HG03571 (cell line): ENCODE data around the gene PKIB.

Source experiments
- ATAC-seq: cut with Tn5 transposase; IDR thresholded peaks from one replicate; pipeline ENCODE4 v1.9.1; 2021; ENCODE audit not compliant: unreplicated experiment

The PKIB gene

GRCh38 chr6:122704066-122704465 is 93.9 kb downstream of the PKIB start:
- ATAC-seq, result no peak

DNA sequence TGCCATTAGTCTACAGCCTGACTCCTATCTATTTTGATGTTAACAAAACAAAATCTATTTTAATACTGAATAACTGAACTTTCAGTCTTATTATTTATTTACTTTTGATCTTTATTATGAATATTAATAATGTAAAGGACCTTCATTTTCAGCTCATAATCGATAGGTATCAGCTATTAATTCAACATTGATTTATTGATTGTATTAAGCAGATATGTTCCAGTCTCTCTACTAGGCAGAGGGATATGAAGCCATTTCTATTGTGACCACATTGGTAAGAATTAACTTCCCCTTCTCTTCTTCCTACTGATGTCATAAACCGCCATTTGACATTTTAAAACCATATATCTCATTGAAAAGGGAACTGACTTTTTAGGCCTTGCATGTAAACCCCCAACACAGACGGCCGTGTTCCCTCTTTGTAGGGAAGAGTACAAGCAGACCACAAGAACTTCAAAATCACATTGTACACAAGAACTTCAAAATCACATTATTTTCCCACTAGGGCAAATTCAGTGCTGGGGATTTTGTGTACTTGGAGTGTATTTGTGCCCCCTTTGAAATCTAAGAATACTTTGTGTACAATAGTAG is 99.8 kb downstream of the PKIB start:
- peak; percentile 79 for ATAC-seq

DNA sequence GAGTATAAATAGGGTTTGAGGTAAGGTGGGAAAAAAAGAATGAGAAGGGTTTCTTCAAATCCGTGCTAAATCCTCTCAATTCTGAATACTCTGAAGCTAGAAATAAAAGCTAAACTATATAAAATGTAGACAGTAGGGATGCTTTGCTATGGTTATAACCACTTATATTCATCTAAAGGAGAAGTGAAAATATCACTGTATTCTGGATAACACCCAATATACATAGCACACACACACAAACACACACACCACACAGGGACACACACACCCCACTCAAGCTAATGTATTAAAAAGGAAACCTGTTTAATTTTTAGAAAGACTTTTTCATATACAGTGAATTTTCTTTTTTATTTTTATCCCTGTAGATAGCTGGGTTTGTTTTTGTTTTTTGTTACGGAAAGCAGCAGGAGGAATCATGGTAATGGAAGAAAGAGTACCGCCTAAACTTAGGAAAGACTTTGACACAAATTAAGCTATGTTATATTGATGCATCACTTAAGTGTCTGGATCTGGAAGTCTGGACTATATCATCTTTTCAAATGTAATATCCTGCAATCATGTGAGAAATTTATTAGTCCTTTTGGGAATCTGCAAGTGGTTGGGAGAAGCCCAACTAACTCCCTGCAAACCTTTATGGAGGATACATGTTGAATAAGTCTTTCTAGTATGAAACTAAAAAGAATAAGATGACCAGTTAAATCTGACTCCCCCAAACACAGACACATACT is 100.9 kb downstream of the PKIB start:
- no peak for ATAC-seq

DNA sequence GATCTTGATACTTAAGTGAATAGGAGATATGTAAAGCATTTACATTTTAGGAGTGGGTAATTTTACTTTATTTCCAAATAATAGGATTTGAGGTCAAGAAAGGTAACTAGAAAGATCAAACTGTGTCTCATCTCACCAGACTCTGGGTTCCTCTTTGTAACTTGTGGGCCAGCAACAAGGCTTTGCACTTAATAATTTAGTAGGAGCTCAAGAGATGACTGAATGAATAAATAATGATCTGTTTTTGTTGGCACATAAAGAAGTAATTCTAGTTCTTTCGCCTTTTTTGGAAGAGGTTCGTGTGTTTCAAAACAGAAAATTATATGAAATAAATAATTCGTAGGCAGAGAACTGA is 101.9 kb downstream of the PKIB start:
- ATAC-seq, result no peak

DNA sequence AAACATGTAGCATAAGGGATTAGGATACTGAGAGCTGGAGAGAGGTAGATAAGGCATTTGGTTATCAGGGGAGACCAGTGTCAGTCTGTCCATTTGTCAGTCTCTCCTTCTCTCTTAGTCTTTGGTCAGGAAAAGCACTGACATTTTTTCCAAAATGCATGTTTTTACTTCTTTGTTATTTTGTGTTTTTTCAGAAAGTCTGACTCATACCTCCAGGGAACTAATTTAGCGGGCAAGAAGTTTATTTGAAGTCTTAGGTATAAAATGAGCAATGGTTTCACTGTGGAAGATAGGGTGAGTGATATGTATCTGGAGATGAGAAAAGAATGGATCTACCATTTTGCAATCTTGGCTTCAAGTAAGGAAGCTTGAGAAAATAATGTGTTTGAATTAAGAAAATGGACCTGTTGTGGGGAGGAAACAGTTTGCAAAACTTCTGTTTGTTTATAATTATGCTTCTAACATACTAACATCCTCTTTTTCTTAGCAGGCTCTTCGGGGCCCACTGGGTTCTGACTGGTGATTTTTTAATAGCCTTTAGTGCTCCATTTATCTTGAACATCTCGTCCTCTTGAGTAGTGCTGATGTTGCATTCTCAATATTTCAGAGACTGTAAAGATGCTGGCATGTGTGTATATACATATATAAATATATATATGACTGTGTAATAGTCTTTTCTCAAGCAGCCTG is 102.4 kb downstream of the PKIB start:
- no peak for ATAC-seq

GRCh38 chr6:122713138-122713537 is 102.9 kb downstream of the PKIB start:
- no peak for ATAC-seq

GRCh38 chr6:122714059-122714458 is 103.9 kb downstream of the PKIB start:
- ATAC-seq, result no peak

- ATAC-seq, result no peak
Observed at GRCh38 chr6:122715725-122716124, 105.5 kb downstream of the PKIB start.

DNA sequence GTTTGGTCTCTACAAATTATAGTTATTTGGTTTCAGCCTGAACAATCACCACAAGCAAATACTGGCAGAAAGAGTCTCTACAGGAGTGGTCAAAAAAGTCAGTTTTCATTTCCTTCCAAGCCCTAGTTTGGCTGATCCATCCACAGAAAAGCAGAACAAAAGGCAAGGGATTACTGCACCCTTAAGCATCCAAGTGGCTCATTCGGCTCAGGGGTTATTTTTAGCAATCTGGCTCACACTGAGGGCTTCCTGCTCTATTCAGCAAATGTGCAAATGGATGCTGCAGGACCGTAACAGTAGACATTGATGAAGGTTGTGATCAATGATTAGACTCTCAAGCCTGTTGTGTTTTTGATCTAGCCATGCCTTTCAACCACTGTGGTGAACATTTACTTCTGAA is 107.1 kb downstream of the PKIB start:
- ATAC-seq, result no peak

- ATAC-seq, result no peak
Observed at GRCh38 chr6:122718616-122719015, 108.4 kb downstream of the PKIB start.

DNA sequence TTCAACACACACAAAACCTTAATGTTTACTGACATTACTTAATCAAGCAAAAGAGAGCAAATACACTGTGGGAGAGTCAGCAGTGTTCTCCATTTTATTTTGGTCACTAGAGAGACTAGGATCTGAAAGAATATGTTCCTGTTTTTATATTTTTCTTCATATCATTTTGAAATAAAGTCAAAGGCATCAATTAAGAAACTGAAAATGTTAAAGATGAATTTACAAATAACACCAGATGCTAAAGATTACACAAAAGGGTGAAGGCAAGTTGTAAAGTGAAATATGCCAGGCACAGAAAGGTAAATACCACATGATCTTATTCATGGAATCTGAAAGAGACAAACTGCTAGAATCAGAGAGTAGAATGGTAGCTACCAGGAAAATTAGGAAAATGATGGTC is 109.0 kb downstream of the PKIB start:
- ATAC-seq, result no peak

- no peak for ATAC-seq
Observed at GRCh38 chr6:122722746-122723145, 112.5 kb downstream of the PKIB start.

DNA sequence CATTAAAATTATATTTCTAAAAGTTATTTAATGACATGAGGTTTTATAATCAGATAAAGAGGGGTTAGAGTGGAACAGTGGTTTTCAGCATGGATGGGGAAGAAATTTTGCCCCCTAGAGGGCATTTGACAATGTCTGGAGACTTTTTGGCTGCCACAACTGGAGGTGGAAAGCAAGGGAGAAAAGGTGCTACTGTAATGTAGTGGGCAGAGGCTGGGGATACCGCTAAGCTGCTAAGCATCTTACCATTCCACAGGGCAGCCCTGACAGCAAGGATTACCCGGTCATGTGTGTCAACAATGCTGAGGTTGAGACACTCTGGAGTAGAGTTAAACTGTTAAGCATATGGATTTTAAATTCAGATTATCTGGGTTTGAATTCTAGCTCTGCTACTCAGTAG is 116.4 kb downstream of the PKIB start:
- ATAC-seq, result no peak

GRCh38 chr6:122727244-122727643 is 117.0 kb downstream of the PKIB start:
- no peak for ATAC-seq

GRCh38 chr6:122730334-122730733 is 120.1 kb downstream of the PKIB start:
- ATAC-seq, result no peak

DNA sequence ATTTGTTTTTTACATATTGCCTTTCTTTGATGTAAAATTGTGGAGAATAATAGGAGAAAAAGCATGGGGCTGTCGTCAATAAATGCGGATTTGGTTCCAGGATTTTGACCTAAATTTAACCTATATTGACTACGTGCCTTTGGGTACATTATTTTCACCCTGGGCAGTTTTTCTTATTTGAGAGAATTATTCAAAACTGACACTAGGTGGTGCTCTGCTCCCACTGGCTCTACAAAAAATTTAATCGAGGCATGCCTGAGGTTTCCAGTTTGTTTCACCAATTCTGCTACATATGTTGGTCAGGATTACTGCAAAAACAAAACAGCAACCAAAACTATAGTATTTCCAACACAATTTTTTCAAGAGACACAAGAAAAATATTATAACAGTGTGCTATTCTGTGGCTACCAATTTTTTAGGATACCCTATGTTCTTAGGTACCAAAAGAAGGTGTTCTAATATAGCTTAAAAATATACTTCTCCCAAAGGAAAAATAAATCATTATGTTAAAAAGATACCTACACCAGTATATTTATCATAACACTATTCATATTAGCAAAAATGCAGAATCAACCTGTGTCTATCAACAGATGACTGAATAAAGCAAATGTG is 120.7 kb downstream of the PKIB start:
- ATAC-seq, result no peak

DNA sequence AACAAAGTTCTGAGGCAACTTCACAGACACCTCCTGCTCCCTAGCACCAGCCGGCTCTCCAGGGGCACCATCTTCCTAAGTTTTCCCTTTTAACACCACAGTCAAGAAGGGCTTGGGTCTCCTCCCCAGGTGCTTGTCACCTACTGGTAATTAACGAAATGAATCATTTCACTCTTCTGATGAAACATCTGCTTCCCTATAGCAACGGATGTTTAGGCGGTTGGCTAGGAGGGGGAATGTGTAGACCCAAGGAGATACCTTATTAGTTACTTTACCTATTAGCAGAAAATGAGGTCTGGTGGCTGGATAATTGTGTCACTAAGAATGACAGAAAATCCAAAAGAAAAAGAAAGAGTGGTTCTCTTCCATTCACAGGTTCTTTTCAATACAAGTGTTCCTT is 123.1 kb downstream of the PKIB start:
- no peak for ATAC-seq

GRCh38 chr6:122734529-122735395 is 124.6 kb downstream of the PKIB start:
- no peak for ATAC-seq

GRCh38 chr6:122735582-122735981 is 125.4 kb downstream of the PKIB start:
- ATAC-seq, result no peak

GRCh38 chr6:122736163-122736562 is 126.0 kb downstream of the PKIB start:
- no peak for ATAC-seq

GRCh38 chr6:122736616-122737015 is 126.4 kb downstream of the PKIB start:
- ATAC-seq, result no peak
